Adrenal gland (tissue), 12 donors: ENCODE measurements around the gene CBX7. TPM values are rescaled to one million over a fixed set of nuclear protein-coding genes. Genes with fewer than 3 reads are reported as not detected.

Experiments
- DNase-seq, 7 donors: peaks; one replicate each; pipeline ENCODE4 v3.0.0-alpha.2; 2019 to 2020
- H3K27ac ChIP-seq, 5 donors: fragments of 200-600 bp; sonication (generic) in 4 of 5; 1 replicate in 3 of 5; 2 replicates in 2 of 5; pipeline versions ENCODE4 v1.5.1 to v1.8.0; 2016 to 2020; ENCODE audit warnings: mild to moderate bottlenecking in 1 of 5
- H3K27me3 ChIP-seq: fragments of 200-600 bp; 2 replicates; pipeline ENCODE4 v1.8.0; 2021
- H3K36me3 ChIP-seq, 2 donors: fragments of 200-600 bp; replicated peaks in 1 of 2; 1 replicate in 1 of 2; 2 replicates in 1 of 2; pipeline versions ENCODE4 v1.5.1 to v1.8.0; 2018 to 2022
- H3K4me1 ChIP-seq, 2 donors: fragments of 200-600 bp; replicated peaks in 1 of 2; 1 replicate in 1 of 2; 2 replicates in 1 of 2; pipeline versions ENCODE4 v1.5.1 to v1.8.0; 2018 to 2021
- H3K4me3 ChIP-seq, 4 donors: fragments of 200-600 bp; sonication (generic) in 3 of 4; one replicate each; pipeline ENCODE4 v1.5.1; 2016 to 2018
- H3K9me3 ChIP-seq, 3 donors: fragments of 200-600 bp; sonication (generic) in 1 of 3; replicated peaks in 1 of 3; 1 replicate in 2 of 3; 2 replicates in 1 of 3; pipeline versions ENCODE4 v1.5.1 to v1.8.0; 2016 to 2021
- CTCF ChIP-seq, 6 experiments: fragments of 450-650 bp in 4 of 6; fragments of 200-600 bp in 2 of 6; sonication (generic) in 1 of 6; IDR thresholded peaks; 1 replicate in 5 of 6; 2 replicates in 1 of 6; pipeline versions ENCODE4 v1.5.1 to v1.8.0; 2016 to 2021; ENCODE audit warnings: antibody characterized with exemption in 6 of 6, mild to moderate bottlenecking in 2 of 6, moderate library complexity in 1 of 6
- POLR2A ChIP-seq, 2 donors: fragments of 450-650 bp; IDR thresholded peaks; one replicate each; pipeline ENCODE4 v1.6.1; 2017; ENCODE audit warnings: antibody characterized with exemption in 2 of 2, mild to moderate bottlenecking in 2 of 2, moderate library complexity in 1 of 2
- WGBS, 4 donors: extraction: QIAGEN DNeasy Blood & Tissue Kit in 2 of 4; methylation state at CpG; one replicate each; pipeline versions ENCODE4 v1.1.5 to v1.1.7; 2013 to 2017; 5-methylcytosine and 5-hydroxymethylcytosine counted together
- intact Hi-C, 2 donors: fragments of 100-400 bp; cut with DNase I; formaldehyde crosslinking; loops; one replicate each; pipeline versions ENCODE4 v1.14.1 to v1.15.0; 2022 to 2023
- polyA plus RNA-seq, 3 donors: library from polyadenylated mRNA; stranded (reverse); fragments of 200-250 nt in 2 of 3; fragments of 350-450 nt in 1 of 3; fragmentation: Illumina TruSeq in 1 of 3; extraction: RNeasy Lipid Tissue Mini Kit (QIAGEN cat#74804) in 1 of 3; gene quantifications; one replicate each; pipeline ENCODE4 v1.2.3, GENCODE V29; 2013 to 2014
- total RNA-seq, 9 donors: library from RNA; depleted of rRNA in 4 of 9; stranded (reverse); fragments of >200 nt in 4 of 9; fragments of 120-200 nt in 1 of 9; fragmentation: NEBNext Ultra II Directional in 1 of 9; extraction: Animal tissue kit (Norgen Biotek cat#: 25700) in 1 of 9; gene quantifications; one replicate each; pipeline versions ENCODE4 v1.1.0 to v1.2.4, GENCODE V29; 2013 to 2023
- donor health status: healthy with polysubstance abuse.
- donor health status: Bipolar disorder and iron deficiency.
- donor health status: DM: yes; HTN: yes; CAD: no.
- donor health status: DM: no; HTN: no; CAD: no.
- donor health status: DM: no; HTN: no; CAD: no.
- donor health status: DM: yes; HTN: yes; CAD: no.

The CBX7 gene
- total and polyA plus RNA-seq, 12 donors, result 2.7 to 89.2 (median 51.5) TPM

- WGBS, 4 donors, result 81 to 87% (median 83%) methylated on average over 10 to 23 of the region's 23 CpGs
- H3K4me3 ChIP-seq, result no peak overlapping the region
- intact Hi-C loops, result no loop called here
- no peak for DNase-seq
- H3K9me3 ChIP-seq, result no peaks in the 10 kb centered on the region
- TF ChIP-seq POLR2A (IDR thresholded peaks at IDR 0.05) (no peak), CTCF (IDR thresholded peaks at IDR 0.05) (no peak)
- no peaks in the 10 kb centered on the region for H3K27me3 ChIP-seq
- no peak overlapping the region for H3K27ac ChIP-seq
- H3K4me1 ChIP-seq, result no peaks in the 10 kb centered on the region
- H3K36me3 ChIP-seq, result no peaks in the 10 kb centered on the region
These were observed 61.1 kb downstream of the CBX7 start for GRCh38 chr22:39091126-39092081.

GRCh38 chr22:39090426-39091064 is 61.9 kb downstream of the CBX7 start:
- TF ChIP-seq POLR2A (IDR thresholded peaks at IDR 0.05) (no peak), CTCF (IDR thresholded peaks at IDR 0.05) (no peak)
- DNase-seq, result peak in 1 of 7 donors; percentile 19
- no peaks in the 10 kb centered on the region for H3K4me1 ChIP-seq
- no peak overlapping the region for H3K4me3 ChIP-seq
- no peaks in the 10 kb centered on the region for H3K27me3 ChIP-seq
- H3K9me3 ChIP-seq, result no peaks in the 10 kb centered on the region
- 35 to 75% (median 62%) methylated on average over 5 to 15 of the region's 15 CpGs for WGBS, 4 donors
- no peaks in the 10 kb centered on the region for H3K36me3 ChIP-seq
- intact Hi-C loops, result no loop called here
- H3K27ac ChIP-seq, result no peak overlapping the region

DNA sequence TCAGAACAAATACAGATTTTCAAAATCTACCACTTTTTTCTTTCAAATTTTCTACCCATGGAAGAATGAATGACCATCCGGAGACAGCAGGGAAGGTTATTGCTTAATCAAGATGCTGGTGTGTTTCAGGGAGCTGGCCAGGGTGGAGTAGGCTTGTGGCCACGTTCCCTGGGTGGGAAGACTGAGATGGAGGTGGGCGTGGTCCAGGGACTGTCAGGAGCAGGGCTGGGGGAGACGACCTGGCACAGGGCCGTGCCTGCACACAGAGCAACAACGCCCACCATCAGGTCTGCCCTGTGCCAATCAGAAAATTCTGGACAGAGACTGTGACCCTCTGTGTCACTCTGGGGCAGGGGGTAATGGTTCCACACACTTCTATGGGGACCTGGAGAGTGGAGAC is 62.6 kb downstream of the CBX7 start:
- H3K27ac ChIP-seq, result peak overlapping the region in 1 of 5 donors; percentile 10
- no peaks in the 10 kb centered on the region for H3K27me3 ChIP-seq
- H3K4me1 ChIP-seq, result no peaks in the 10 kb centered on the region
- WGBS, 4 donors, result 52 to 79% (median 75%) methylated on average over 3 to 6 of the region's 6 CpGs
- DNase-seq, result no peak
- no peaks in the 10 kb centered on the region for H3K36me3 ChIP-seq
- intact Hi-C loops, result no loop called here
- TF ChIP-seq CTCF (IDR thresholded peaks at IDR 0.05) (no peak), POLR2A (IDR thresholded peaks at IDR 0.05) (no peak)
- no peaks in the 10 kb centered on the region for H3K9me3 ChIP-seq
- no peak overlapping the region for H3K4me3 ChIP-seq

DNA sequence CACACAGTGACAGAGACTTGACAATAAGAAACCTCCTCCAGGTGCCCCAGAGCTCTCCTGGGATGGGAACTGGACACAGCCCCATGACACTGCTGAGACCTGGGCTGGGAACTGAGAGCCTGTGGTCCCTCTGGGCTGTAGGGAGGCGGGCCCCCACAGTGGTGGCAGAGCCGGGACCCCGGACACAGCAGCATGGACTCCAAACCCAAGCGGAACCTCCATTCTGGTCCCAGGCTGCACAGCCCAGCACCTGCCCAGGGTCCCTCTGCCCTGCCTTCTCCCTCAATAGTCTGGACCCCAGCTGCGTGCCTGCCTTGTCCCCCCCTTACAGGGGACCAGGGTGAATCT is 63.8 kb downstream of the CBX7 start:
- WGBS, 4 donors, result 83 to 95% (median 89%) methylated on average over 4 to 5 of the region's 5 CpGs; no CpG with 5 or more reads in 1 of the 4 donors

More for the DNA sequence above, 63.8 kb downstream of the CBX7 start:
- Histone ChIP-seq H3K27me3 (no peaks in the 10 kb centered on the region), H3K36me3 (no peaks in the 10 kb centered on the region), H3K27ac (no peak overlapping the region), H3K4me1 (no peaks in the 10 kb centered on the region), H3K9me3 (no peaks in the 10 kb centered on the region), H3K4me3 (no peak overlapping the region)
- intact Hi-C loops, result no loop called here
- no peak for DNase-seq
- TF ChIP-seq CTCF (IDR thresholded peaks at IDR 0.05), result no peak
- TF ChIP-seq POLR2A (IDR thresholded peaks at IDR 0.05), result no peak
